Measurements from ENCODE around the gene SSX1. TPM values are rescaled to one million over a fixed set of nuclear protein-coding genes. Genes with fewer than 3 reads are reported as not detected.
"Not testable (repeated sequence)": the region's sequence is repeated elsewhere in the genome, so short reads cannot be mapped to it uniquely, and the experiment has no call there.

SSX1 gene
- total RNA-seq, 1 experiment from 2014 or later, result not detected

DNA sequence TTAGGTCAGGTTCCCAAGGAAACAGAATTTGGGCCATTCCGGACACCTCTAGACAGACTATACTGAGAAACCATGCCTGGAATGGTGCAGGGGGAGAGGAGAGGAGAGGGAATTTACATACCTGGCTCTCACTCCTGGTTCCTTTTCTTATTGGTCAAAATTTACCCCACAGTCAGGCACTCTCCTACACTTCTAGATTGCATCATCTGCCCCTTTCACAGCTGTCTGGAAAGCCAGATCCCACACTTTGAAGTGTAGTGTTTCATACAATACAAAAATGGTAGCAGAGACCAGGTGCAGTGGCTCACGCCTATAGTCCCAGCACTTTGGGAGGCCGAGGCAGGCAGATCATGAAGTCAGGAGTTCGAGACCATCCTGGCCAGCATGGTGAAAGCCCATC lies 31.0 kb upstream of the SSX1 start:
- H3K18ac ChIP-seq (ENCODE audit: insufficient read length, low read depth, low read length); H3K56ac ChIP-seq (ENCODE audit: insufficient read length, low read depth, low read length); H3K27me3 Mint-ChIP-seq (ENCODE audit: low read depth); H4K5ac ChIP-seq (ENCODE audit: insufficient read length, low read depth, low read length); H4K91ac ChIP-seq (ENCODE audit: insufficient read length, low read depth, low read length); H2BK5ac ChIP-seq (ENCODE audit: insufficient read length, low read length); H2BK15ac ChIP-seq (ENCODE audit: low read depth, low read length); H3K4me2 ChIP-seq (ENCODE audit: insufficient read depth, insufficient read length, low read length); H3K14ac ChIP-seq (ENCODE audit: insufficient read depth, low read length); DNase-seq; H3K4ac ChIP-seq (ENCODE audit: low read depth, low read length); H3K9me3 ChIP-seq (ENCODE audit: control insufficient read depth, low read depth, low read length); H4K8ac ChIP-seq (replicated peaks; ENCODE audit: insufficient read length, low read depth, low read length); H3K9ac ChIP-seq (ENCODE audit: extremely low read depth, insufficient read length, low read length); H2BK20ac ChIP-seq (ENCODE audit: low read depth, low read length, poor library complexity, severe bottlenecking); H2BK12ac ChIP-seq (ENCODE audit: insufficient read length, low read depth, low read length); H2AFZ ChIP-seq (ENCODE audit: low read length); H3T11ph ChIP-seq (ENCODE audit: low read length); H3K79me2 ChIP-seq (ENCODE audit: insufficient read depth, low read length); H3K4me1 ChIP-seq (ENCODE audit: insufficient read depth, low read length); H3K27ac ChIP-seq (ENCODE audit: insufficient read length, low read depth, low read length); H2BK120ac ChIP-seq (ENCODE audit: low read depth, low read length, poor library complexity, severe bottlenecking); H3K36me3 Mint-ChIP-seq (ENCODE audit: insufficient read depth in 1 of 3, low read depth in 3 of 3); H4K20me1 ChIP-seq (ENCODE audit: control insufficient read depth, insufficient read depth, insufficient read length); H3K23ac ChIP-seq (ENCODE audit: insufficient read length, low read depth, low read length); H3K79me1 ChIP-seq (ENCODE audit: insufficient read depth, low read depth, low read length, poor library complexity, severe bottlenecking); H3K27me3 ChIP-seq (ENCODE audit: insufficient read depth, low read length); H3K4me3 Mint-ChIP-seq; H3K27ac Mint-ChIP-seq; H2AK5ac ChIP-seq (ENCODE audit: insufficient read length, low read length); H3K23me2 ChIP-seq (ENCODE audit: insufficient read length, low read depth, low read length, poor library complexity, severe bottlenecking); H3K4me1 Mint-ChIP-seq: not testable (repeated sequence)
- H3K9me3 Mint-ChIP-seq, result peaks cover 71% of the 10 kb centered on the region in 2 experiments
- no CpG with 5 or more reads among the region's 4 CpGs for WGBS (ENCODE audit: extremely low coverage, insufficient read length, low lambda C conversion rate)

DNA sequence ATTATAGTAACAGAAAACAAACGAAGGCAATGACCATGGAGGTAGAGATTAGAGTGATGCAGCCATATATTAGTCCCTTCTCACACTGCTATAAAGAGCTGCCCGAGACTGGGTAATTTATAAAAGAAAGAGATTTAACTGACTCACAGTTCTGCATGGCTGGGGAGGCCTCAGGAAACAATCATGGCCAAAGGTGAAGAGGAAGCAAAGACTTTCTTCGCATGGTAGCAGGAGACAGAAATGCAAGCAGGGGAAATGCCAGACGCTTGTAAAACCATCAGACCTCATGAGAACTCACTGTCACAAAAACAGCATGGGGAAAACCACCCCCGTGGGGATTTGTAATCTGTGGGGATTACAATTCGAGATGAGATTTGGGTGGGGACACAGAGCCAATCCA lies 2.2 kb upstream of the SSX1 start:
- DNase-seq; H4K8ac ChIP-seq (replicated peaks; ENCODE audit: insufficient read length, low read depth, low read length); H3K79me1 ChIP-seq (ENCODE audit: insufficient read depth, low read depth, low read length, poor library complexity, severe bottlenecking); H3K4me1 ChIP-seq (ENCODE audit: insufficient read depth, low read length); H2BK12ac ChIP-seq (ENCODE audit: insufficient read length, low read depth, low read length); H4K91ac ChIP-seq (ENCODE audit: insufficient read length, low read depth, low read length); H2AK5ac ChIP-seq (ENCODE audit: insufficient read length, low read length); H3K27ac Mint-ChIP-seq; H3K23ac ChIP-seq (ENCODE audit: insufficient read length, low read depth, low read length); H3K27me3 Mint-ChIP-seq (ENCODE audit: low read depth); H3K4me2 ChIP-seq (ENCODE audit: insufficient read depth, insufficient read length, low read length); H3K23me2 ChIP-seq (ENCODE audit: insufficient read length, low read depth, low read length, poor library complexity, severe bottlenecking); H3K56ac ChIP-seq (ENCODE audit: insufficient read length, low read depth, low read length); H2AFZ ChIP-seq (ENCODE audit: low read length); H3K27me3 ChIP-seq (ENCODE audit: insufficient read depth, low read length); H3K9me3 ChIP-seq (ENCODE audit: control insufficient read depth, low read depth, low read length); H2BK20ac ChIP-seq (ENCODE audit: low read depth, low read length, poor library complexity, severe bottlenecking); H3T11ph ChIP-seq (ENCODE audit: low read length); H2BK5ac ChIP-seq (ENCODE audit: insufficient read length, low read length); H2BK120ac ChIP-seq (ENCODE audit: low read depth, low read length, poor library complexity, severe bottlenecking); H3K27ac ChIP-seq (ENCODE audit: insufficient read length, low read depth, low read length); H3K4me1 Mint-ChIP-seq; H3K14ac ChIP-seq (ENCODE audit: insufficient read depth, low read length); H3K36me3 Mint-ChIP-seq (ENCODE audit: insufficient read depth in 1 of 3, low read depth in 3 of 3); H3K18ac ChIP-seq (ENCODE audit: insufficient read length, low read depth, low read length); H3K4me3 Mint-ChIP-seq; H3K9ac ChIP-seq (ENCODE audit: extremely low read depth, insufficient read length, low read length); H2BK15ac ChIP-seq (ENCODE audit: low read depth, low read length); H3K4ac ChIP-seq (ENCODE audit: low read depth, low read length); H3K79me2 ChIP-seq (ENCODE audit: insufficient read depth, low read length); H4K5ac ChIP-seq (ENCODE audit: insufficient read length, low read depth, low read length); H4K20me1 ChIP-seq (ENCODE audit: control insufficient read depth, insufficient read depth, insufficient read length): not testable (repeated sequence)
- WGBS (ENCODE audit: extremely low coverage, insufficient read length, low lambda C conversion rate), result no CpG with 5 or more reads among the region's 6 CpGs
- H3K9me3 Mint-ChIP-seq, result peaks cover 64 to 72% of the 10 kb centered on the region in 2 experiments
